SHP77 treated with DMSO at 0.1 percent for 48 hours (cell line): Measurements from ENCODE around the gene ESCO1.
"Not testable (repeated sequence)": the region's sequence is repeated elsewhere in the genome, so short reads cannot be mapped to it uniquely, and the experiment has no call there.

Experiments used
- DNase-seq: peaks from one replicate; lab custom pipeline; 2025; lab: John Stamatoyannopoulos, UW

The ESCO1 gene

DNA sequence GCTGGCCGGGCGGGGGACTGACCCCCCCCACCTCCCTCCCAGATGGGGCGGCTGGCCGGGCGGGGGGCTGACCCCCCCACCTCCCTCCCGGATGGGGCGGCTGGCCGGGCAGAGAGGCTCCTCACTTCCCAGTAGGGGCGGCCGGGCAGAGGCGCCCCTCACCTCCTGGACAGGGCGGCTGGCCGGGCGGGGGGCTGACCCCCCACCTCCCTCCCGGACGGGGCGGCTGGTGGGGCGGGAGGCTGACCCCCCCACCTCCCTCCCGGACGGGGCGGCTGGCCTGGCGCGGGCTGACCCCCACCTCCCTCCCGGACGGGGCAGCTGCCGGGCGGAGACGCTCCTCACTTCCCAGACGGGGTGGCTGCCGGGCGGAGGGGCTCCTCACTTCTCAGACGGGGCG is 8.1 kb downstream of the ESCO1 start:
- DNase-seq, result not testable (repeated sequence)

DNA sequence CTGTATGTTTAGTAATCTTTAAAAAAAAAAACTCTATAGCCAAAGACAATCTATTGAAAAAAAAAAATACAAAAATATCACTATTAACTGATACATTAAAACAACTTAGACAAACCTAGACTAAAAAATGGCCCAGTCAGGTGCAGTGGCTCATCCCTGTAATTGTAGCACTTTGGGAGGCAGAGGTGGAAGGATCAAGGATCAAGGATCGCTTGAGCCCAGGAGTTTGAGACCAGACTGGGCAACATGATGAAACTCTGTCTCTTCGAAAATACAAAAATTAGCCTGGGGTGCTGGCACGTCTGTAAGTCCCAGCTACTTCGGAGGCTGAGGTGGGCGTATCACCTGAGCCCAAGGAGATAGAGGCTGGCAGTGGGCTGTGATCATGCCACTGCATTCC is 16.1 kb downstream of the ESCO1 start:
- no peak for DNase-seq

DNA sequence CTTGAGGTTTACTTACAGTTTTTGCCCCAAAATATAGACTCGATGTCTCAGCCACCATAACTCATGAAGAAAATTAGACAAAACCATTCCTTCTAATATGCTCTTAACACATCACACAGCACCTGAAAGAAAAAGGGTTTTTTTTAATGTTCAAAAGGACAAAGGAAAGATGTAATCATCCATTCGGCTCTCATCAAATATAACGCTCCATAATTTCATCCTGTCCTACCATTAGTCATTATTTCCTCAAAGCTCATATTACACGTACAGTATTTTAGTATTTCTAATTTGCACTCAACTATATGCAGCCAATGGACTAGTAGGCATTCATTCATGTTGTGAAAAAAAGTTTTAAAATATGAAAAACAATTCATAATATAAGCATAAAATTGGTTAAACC is 24.8 kb downstream of the ESCO1 start:
- DNase-seq, result no peak

DNA sequence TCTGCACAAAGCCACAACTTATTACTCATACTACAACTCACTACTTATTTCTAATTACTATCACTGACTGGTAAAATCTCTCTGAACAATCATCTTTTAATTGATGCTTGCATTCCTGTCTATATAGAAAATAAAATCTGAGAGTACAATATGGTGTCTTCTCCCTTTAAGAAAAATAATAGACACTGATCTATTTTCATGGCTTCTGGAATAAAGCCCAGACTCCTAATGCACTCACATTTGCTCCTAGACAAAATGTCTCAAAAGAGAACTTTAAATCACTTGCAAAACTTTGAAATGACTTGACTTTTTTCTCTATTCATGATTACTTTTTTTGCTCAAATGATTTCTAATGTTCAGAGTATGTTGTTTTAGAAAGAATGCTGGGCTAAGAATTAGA is 28.7 kb downstream of the ESCO1 start:
- no peak for DNase-seq

DNA sequence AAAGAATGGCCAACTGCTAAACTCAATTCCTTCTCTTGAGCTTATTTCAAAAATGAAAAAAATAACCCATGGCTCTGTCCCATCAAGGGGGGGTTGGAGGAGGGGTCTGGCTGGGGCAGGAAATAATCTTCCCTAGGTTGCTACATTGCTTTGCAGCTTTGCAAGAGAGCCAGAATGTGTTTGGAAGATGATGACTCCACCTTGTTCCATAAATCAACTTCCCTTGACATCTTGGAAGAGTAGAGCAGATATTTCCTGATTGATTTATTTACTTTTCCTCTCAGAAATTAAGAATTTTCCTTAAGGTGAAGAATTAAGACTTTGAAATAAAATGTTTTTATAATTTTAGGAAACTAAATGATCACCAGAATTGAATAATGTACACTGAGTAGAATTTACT is 41.3 kb downstream of the ESCO1 start:
- DNase-seq, result no peak

DNA sequence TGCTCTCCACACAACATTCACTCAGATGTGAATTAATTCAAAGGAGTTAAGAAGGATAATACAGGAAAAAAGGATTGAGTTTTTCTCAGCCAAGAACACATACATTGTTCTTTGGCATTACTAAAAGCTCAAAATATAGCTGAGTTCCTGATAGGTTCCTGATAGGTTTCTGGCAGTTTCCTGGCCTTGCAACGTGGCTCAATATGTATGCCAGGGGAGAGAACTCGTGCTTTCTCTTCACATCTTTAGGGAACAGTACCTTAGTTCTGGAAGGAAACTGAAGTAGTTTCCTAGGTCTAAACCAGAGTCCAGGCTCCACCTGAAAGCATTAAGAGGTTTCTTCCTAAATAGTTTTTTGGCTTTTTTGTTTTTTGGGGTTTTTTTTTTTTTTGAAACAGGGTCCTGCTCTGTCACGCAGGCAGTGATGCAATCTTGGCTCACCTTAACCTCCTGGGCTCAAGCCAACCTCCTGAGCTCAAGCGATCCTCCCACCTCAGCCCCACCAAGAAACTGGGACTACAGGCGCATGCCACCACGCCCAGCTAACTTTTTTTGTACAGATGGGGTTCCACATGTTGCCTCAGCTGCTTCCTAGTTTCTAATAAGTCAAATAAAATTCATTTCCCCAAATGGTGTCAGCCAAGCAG is 42.8 kb downstream of the ESCO1 start:
- no peak for DNase-seq

DNA sequence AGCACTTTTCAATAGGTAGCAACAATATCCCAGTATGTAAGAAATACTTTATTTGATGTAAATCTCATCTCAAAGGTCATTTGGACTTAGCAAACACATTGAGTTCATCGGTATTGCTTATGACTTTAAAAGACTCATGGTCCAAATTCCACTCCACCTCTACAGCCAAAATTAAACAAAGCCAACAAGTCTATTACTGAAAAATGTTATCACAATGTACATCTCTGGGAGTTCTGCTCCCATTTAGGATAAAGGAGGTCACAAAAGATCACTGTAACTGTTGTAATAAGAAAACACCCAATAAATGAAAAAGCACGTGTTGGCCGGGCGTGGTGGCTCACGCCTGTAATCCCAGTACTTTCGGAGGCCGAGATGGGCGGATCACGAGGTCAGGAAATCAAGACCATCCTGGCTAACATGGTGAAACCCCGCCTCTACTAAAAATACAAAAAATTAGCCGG is 50.0 kb downstream of the ESCO1 start:
- DNase-seq, result no peak

DNA sequence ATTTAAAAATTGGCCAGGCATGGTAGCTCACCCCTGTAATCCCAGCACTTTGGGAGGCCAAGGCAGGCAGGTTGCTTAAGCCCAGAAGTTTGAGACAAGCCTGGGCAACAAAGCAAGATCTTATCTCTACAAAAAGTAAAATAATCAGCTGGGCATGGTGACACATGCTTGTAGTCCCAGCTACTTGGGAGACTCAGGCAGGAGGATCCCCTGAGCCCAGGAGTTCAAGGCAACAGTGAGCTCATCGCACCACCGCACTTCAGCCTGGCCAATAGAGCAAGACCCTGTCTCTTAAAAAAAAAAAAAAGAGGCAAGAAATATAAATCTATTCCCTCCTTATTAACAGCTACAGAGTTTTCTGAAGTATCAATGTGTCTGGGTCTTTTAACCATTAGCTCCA is 51.9 kb downstream of the ESCO1 start:
- DNase-seq, result no peak

DNA sequence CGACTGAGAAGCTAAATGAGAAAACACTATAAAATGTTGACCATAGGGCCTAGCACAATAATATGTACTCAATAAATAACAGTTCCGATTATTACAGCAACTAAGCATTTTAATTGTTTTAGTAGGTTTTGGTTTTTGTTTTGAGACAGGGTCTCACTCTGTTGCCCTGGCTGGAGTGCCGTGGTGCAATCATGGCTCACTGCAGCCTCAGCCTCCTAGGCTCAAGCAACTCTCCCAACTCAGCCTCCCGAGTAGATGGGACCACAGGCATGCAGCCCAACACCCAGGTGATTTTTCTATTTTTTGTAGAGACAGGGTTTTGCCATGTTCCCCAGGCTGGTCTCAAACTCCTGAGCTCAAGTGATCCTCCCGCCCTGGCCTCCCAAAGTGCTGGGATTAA is 54.1 kb downstream of the ESCO1 start:
- no peak for DNase-seq

DNA sequence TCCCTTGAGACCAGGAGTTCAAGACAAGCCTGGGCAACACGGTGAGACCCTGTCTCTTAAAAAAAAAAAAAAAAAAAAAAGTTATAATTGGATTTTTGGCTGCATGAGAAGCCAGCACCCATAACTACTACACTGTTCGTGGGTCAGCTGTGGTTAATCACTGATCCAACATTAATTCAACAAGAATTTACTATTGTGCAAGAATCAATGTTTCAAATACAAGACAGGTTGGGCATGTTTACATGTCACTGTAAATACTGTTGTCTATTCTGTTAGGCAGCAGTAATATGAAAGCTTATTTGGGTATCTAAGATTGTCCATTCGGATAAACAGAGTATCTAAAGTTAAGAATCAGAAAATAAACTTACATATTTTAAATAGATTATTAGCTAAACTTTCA is 62.3 kb downstream of the ESCO1 start:
- no peak for DNase-seq

DNA sequence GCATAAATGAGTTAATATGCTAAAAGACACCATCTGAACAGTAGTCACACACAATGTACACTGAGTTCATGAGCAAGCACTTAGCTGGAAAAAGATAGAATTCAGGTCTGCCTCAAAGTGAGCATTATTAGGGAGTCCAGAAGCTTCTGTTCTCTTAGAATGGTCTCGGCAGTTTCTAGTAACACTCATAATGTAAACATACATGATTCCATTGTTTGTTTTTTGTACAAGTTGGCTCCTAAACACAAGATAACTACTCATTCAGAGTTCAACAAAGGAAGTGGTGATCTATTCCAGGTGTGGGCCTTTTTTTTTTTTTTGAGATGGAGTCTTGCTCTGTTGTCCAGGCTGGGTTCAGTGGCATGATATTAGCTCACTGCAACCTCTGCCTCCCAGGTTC is 66.2 kb downstream of the ESCO1 start:
- DNase-seq, result no peak

DNA sequence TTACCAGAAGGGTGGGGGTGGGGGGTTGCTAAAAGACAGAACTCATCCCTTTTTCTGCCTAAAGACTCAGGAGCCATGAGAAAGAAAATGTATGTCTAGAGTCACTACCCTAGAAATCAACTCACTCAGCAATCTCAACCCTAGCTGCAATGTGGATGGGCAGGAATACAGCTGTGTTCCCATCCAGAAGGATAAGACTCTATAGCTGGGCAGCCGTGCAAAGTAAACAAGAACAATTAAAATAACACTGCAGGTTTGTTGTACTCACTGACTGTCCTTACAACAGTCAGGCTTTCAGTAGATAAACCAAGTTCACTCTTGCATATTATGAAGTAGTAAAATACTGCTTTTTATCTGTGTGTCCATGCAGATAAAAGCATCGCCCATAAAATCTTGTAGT is 74.0 kb downstream of the ESCO1 start:
- DNase-seq, result no peak

DNA sequence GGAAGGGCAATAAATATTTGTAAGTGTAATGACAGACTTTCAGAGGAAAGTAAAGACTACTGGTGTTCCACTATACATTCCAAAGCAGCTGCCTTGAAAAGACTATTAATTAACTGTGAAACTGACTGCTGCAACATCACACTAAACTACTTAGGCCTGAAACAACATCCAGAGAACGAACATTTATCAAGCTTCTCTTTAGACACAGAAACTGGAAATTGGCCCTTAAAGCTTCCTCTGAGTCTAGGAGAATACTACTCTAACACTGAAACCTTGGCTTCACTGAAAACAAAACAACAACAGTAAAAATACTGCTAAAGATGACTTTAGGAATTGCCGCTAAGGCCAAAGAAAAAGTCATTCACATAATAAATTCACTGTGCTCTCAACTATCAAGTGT is 74.6 kb downstream of the ESCO1 start:
- no peak for DNase-seq

DNA sequence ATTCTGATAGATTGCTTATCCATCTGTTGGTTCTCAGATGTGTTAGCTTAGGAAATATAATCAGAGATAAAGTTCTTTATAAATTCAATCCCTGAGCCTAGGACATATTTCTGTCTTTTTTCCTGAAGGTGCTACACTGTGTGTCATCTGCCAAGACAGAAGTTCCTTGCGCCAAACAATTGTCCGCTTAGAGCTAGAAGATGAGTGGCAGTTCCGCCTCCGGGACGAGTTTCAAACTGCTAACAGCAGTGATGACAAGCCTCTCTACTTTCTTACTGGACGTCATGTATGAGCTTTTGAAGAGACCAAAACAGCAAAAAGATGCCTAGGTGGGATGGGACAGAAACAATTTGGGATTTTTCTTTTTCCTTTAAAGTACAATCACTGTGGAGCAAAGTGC is 78.0 kb downstream of the ESCO1 start:
- no peak for DNase-seq

DNA sequence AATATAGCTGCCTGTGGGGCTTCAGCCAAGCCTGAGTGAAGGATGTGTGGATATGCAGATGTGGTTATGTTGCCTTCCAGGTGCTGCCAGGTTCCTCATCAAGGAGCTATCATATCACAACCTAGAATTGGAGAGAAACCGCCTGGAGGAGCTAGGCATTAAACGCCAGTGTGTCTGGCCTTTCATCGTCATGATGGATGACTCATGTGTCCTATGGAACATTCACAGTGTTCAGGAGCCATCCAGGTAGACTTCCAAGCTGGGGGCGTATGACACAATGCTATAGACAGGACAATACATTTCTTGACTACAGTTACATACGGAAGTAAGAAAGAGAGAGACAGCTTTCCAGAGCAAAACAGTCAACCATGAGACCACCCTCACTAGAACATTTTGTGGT is 86.8 kb downstream of the ESCO1 start:
- DNase-seq, result no peak

DNA sequence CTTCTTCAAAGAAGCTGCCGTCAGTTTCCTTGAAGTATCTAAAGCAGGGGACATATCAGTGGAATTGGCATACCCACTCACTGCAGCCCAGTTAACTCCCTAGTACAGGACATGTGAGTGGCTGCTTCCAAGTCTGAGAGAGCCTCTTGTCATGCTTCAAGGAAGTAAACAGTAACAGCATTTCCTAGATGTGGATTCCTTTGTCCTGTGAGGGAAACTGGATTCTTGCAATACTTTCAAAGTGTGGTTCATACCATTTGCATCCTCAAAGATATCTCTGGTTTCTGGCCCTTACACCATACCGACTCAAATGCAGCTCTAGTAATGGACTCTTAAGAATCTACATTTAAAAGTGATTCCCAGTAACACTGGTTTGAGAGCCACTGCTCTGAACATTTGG is 87.2 kb downstream of the ESCO1 start:
- no peak for DNase-seq

DNA sequence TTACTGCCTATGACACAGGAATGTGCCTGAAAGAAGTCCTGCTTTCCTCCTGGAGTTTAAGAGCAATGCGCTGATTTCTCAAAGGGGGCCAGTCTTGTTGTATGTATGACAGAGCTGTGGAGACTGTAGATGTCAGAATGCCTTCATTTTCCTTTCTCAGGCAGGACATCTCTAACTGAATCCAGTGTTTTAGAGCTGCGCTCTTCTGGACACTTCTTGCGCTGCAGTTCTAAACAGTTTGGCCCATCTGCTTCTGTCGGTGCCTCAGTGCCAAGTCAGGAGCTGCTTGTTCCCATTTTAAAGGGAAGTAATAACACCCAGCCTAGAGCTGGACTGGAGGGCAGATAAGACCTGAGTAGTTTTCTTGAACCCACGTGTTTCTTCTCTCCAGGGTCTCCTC is 91.4 kb downstream of the ESCO1 start:
- DNase-seq, result no peak

DNA sequence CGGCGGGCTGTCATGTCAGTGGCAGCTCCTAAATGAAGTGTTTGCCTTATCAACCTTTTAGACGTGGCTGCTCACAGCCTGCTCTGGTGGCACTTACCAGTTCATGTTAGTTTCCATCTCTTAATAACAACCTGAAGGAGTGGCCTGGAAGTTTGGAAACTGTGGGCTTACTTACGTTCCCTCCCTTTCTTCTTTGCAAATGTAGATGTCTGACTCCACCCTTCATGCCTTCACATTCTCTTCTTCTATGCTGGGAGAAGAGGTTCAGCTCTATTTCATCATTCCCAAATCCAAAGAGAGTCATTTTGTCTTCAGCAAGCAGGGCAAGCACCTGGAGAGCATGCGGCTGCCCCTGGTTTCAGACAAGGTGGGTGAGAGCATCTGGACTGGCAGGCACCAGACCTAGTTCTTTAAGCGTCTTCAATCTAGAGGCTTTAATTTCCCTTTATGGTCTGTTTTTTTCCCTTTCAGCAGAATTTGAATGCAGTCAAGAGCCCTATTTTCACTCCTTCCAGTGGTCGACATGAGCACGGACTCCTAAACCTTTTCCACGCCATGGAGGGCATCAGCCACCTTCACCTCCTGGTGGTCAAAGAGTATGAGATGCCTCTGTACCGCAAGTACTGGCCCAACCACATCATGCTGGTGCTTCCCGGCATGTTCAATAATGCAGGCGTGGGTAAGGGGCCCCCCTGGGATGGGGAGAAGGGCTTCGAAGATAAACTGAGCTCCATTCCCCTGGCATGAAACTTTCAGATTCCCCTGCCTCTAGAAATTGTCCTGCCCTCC is 92.4 kb downstream of the ESCO1 start:
- no peak for DNase-seq

DNA sequence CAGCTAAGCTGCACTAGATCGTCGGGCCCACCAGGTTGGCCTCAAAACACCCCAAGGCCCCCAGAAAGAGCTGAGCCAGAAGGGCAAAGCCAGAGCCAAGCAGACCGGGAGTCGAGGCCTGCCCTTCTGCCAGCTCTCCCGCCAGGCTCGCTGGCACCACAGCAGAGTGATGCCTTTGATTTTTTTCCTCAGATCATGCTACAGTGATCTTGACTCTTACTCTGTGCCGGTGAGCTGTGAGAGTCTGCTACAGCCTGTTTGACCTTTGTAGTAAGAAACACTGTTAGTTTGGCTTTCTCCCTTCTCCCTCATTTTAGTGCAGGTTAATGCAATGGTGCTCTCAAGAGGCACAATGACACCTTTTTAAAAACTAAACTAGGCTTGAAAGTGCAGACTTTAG is 97.8 kb downstream of the ESCO1 start:
- DNase-seq, result no peak

DNA sequence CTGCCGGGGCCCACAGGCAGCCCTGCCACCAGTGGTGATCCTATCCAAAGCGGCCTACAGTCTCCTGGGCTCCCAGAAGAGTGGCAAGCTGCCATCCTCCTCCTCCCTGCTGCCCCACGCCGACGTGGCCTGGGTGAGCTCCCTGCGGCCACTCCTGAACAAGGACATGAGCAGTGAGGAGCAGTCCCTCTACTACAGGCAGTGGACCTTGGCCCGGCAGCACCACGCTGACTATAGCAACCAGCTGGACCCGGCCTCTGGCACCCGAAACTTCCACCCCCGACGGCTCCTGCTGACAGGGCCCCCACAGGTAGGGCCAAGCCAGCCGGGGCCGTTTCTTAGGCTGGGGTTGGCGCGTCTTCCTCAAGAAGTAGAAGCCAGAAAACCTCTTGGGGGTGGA is 100.5 kb downstream of the ESCO1 start:
- no peak for DNase-seq

DNA sequence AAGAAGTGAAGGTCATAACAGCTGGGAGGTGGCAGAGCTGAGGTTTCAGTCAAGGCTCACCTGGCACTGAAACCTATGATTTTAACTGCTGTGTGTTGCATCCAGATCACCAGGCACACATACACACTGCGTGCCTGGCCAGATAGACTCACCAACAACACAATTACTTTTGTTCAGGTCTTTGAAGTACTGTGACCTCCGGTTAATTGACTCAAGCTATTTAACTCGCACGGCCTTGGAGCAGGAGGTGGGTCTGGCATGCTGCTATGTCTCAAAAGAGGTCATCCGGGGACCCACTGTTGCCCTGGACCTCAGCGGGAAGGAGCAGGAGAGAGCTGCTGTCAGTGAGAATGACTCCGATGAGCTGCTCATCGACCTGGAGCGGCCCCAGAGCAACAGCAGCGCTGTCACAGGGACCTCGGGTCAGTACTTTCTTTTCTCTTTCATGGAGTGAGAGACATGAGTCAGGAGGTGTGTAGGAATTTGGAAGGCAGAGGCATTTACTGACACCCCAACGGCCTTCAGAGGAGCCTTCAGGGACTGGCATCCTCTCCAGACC is 104.1 kb downstream of the ESCO1 start:
- DNase-seq, result no peak

DNA sequence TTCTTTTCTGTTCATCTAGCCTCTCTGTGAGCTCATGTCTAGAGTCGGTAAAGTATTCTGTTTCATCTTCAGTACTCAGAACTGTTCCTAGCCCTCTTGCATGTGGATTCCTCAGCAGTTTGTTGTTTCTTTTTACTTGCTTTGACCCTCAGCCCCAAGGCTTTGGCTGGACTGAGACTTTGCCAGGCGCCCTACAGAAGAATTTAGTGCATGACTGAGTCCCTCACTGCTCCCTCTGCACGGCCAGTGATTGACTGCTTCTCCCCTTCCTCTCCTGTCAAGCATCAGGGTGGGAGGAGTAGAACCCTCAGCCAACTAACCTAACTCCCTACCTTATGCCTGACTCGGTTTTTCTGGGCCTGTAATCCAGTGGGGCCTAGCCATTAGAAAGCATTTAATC is 109.8 kb downstream of the ESCO1 start:
- no peak for DNase-seq

DNA sequence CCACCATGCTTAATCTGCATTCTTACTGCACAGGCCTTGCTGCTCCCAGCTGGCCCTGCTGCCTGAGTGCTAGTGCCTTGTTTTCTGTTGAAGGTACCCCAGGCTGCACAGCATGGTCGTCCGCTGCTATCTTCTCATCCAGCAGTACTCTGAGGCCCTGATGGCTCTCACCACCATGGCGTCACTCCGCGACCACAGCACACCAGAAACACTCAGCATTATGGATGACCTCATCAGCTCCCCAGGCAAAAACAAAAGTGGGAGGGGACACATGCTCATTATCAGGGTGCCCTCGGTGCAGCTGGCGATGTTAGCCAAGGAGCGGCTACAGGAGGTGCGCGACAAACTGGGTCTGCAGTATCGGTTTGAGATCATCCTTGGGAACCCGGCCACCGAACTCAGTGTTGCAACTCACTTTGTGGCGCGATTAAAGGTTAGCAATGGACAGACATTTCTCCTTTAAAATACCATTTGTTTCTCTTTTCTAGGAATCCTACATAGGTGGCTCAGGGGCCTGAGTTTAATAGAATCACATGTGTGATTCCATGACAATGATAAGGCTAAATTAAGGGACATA is 110.5 kb downstream of the ESCO1 start:
- DNase-seq, result no peak
